Activated T-helper 1 cell treated with anti-CD3 and anti-CD28 coated beads, Interleukin-2, amount 50 U/mL, for 16 hours (primary cell): Measurements from ENCODE around the gene IMMP2L.

ENCODE experiments used
- DNase-seq, 2 donors: peaks; one replicate each; pipeline ENCODE4 v3.0.0-alpha.2; 2020; ENCODE audit warnings: low read depth in 1 of 2, low spot score in 1 of 2

The IMMP2L gene

DNA sequence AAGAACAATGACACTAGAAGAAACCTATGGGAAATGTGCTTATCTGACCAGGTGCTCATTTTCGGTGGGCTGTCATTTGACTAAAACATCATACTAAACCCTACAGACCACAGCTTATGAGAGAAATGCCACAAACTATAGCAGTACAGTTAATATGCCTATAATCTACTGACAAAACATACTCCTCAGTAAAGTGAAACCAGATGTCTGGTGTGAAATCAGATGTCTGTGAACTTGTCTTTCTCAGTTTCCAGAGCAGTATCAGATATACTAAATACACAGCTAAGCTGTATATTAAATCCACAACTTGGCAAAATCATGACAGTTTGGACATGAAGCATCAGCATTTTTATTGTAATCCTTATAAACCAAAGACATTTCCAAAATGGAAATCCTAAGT lies 3.3 kb downstream of the IMMP2L start:
- no peak for DNase-seq

DNA sequence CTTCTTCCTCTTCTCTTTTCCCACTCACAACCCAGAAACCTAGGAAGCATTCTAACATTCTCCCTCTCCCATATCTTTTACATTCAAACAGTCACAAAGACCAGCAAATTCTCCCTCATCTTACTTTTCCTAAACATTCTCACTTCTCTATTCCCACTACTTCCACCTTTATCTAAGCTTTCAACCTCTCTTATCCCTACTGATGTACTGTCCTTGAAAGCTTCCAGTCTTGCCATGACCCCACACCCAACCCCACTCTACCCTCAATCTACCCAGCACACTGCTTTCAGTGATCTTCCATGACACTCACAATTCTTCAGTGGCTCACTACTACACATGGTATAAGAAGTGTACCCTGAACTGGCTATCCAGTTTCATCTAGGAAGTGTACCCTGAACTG lies 5.3 kb downstream of the IMMP2L start:
- DNase-seq: no peak

DNA sequence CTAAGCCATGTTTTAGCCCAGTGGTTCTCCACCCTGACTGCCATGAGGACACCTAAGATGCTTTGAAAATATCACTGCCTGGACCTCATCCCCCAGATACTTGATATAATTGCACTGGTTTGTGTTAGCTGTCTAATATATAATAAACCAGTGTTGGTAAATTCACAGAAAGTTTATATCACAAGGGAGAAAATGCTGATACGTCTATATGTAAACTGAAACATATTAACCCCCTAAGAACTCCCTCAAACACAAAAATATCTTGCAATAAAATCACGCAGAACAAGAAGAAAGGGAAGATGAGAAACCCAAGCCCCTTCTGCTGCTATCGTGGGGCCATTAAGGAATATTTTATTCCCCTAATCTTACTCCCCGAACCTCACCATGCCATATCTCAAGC lies 8.2 kb downstream of the IMMP2L start:
- no peak for DNase-seq

DNA sequence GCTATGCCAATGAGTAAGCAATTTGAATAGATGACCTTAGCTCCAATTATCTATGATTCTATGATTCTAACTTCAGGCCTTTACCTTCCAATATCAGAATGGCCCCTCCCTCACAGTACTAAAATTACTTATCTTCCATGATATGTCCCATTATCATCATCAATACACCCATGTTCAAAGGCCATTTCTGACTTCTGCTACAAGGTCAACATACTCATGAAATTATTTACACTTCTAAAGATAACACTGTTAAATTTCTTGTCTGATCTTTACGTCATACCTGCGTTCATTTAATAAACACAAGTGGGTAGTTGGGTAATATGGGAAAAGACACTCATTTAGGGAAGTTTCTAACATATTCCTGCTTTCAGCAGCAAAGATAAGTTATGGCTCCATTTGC lies 21.2 kb downstream of the IMMP2L start:
- DNase-seq: no peak

DNA sequence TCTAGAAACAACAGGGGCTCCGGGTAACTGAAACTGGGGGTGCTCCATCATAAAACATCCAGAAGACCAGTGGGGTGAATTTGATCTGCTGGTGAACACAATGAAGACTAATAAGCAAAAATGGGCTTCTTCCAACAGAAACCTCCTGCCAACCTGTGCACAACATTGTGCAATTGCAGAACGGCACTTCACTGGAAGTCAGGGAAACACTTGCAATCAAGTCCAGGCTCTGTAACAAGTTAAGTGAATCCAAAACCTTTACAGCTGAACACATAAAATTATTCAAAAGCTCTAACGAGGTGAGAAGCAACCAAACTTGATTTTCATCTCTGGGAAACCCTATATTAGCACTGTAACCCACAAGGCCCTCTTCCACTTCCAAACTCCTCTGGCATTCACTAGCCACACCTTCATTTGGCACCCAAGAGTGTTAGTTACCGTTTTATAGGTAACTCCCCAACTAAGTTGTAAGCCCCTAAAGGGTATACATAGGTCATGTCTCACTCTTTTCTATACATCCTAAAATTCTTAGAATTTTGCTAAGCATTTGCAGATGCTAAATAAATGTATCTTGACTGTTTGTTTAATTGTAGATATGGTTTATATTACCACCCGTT lies 22.0 kb downstream of the IMMP2L start:
- DNase-seq: no peak

DNA sequence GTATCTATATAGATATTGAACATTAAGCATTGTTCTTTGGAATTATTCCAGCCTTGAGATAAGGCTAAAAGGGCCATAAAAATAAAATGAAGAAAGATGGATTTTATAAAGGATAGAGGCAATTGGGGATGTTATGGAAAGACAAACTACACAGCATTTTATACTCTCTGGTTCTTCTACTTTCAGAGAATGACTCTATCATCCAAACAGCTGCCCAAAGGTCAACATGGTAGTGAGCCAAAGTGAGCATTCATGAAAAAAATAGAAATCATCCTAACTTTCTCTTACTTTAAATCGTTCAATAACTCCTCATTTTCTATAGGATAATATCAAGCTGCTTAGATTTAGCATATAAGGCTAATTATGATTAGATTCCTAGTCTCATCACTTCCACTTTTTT lies 25.2 kb downstream of the IMMP2L start:
- no peak for DNase-seq

DNA sequence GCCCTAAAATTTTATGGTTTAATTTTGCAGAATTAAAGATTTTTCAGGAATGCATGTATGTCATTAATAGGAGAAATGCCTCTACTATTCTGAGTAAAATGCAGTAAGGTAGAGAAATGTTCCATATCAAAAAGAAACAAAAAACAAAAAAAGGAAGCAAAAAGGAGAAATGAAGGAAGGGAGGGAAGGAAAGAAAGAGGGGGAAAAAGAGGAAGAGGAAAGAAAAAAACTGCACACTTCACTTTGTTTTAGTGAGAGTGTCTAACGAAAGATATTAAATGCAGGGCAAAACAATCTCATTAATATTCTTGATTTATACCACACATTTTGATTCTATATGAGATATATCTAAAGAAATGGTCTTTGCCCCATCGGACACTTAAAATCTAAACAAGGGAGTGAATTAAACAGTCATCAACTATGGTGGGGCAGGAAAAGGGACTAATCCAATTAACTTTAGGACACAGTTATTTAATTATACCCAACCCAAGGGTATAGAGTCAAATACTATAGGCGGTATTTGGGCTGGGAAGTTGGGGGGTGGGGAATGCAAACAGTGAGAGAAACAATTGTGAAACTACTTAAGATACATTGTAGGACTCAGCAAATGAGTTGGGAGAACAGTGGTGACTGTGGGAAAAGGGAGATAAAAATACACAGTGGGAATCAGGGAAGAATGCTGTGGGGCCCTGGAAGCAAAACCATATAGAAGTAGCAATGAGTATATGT lies 27.0 kb downstream of the IMMP2L start:
- no peak for DNase-seq

DNA sequence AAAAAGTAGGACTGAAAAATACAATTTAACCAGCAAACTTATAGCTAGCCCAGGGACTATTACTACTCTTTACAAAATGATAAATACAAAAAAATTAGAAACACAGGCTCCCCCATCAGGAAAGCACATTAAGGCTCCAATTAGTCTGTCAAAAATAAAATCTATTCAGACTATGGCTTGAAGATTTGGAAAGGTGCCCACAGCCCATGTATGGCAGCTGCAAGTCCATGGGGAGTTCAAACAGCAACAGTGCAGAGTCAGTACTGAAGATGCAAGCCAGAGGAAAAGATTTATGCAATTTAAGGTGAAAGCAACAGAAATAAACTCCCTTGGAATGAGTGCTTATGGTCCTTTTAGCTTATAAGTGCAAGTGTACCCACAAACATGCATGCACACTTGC lies 29.7 kb downstream of the IMMP2L start:
- no peak for DNase-seq

DNA sequence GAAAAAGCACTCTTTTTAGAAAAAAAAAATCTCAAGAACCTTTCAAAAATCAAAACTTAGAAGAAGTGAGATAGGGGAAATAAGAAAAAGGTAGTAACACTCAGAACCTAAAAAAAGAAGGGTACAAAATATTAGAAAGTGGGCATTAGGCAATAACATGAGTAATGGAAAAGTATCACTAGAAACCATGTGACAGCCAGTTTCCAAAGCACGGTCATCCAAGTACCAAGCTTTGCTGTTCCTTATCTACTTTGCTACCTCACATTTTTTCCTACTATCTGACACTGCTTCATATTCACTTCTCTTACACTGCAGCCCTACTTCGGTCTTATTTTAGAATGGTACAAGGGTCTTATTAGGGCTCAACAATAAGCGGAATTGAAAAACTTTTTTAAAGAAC lies 30.3 kb downstream of the IMMP2L start:
- DNase-seq: no peak

DNA sequence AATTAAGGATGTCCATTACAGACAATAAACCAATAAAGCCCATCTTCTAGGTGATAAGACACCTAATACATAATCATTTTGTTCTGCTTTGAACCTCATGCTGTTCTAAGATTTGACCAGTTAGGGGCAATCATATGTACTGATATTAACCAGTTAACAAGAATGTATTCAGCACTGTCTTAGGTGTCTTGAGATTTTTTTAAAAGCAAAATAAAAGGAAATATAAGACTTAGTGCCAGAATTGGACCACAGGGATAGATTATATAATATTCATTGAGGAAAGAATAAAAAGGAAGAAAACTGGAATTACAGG lies 32.0 kb downstream of the IMMP2L start:
- no peak for DNase-seq

DNA sequence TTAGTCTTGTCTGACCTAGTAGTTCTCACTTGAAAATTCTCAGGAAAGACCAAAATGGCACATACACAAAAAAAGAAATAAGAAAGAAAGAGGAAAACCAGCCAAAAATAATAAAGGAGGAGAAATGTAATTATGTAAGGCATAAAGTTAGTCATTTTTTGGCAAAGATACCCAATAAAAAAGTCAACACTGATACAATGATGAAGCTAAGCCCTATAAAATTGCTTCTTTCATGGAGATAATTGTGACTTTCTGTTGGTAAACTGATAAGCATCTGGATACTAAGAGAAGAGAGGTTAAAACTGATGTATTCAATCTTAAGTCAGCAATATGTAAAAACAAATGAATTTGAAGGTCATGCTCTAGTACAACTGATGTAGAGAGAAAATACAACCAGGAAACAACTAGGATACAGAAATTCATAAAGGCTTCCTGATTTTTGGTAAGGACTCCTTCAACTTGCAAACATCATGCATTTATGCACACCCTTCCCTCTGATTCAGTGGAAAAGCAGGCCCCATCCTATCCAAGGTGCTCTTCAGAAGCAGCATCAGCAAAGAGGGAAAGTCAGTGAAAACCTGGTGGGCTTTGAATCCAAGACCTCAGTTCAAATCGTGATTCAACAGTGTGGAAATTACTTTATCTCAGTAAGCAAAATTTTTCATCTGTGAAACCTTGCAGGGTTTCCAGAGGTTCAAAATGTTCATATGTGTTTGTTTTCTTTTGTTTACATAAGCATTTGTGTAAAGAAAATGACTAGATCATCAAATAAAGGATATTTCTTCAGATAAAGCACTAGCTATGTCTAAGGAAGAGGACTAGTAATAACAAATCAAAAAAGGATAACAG lies 32.6 kb downstream of the IMMP2L start:
- no peak for DNase-seq

DNA sequence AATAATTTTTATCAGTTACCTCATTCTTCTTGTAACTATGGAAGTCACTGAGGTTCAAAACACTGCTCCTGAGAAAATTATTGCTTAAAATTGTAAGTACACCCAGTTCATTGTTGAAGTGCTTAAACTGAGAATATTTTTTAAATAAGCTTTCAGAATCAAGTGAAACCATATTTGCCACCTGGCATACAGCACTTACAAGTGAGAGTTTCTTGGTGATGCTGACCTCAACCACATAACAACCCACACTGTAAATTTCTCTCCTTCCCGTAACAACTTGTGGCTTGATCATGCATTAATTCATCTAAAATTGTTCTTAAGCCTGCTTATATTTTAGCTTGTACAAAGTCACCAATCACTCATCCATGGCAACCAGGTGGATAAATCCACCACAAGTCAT lies 34.0 kb downstream of the IMMP2L start:
- DNase-seq: no peak

DNA sequence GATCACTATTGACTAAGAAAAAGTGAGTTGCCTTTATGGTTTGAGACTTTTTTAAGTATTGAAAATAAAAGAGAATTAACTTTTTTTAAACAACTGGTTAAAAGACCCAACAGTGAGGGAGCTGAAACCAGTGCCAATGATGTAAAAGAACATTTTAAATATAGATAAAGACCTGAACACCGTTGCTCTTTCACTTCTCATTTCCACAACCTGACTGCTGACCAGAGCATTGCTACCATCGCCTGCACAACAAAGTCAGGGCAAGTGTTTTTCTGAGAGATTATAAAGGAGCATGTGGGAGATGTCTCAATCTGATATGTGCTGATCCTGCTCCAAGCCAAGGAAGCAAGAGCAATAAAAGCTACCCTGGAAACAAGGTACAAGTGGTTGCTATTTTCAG lies 34.7 kb downstream of the IMMP2L start:
- DNase-seq: no peak

DNA sequence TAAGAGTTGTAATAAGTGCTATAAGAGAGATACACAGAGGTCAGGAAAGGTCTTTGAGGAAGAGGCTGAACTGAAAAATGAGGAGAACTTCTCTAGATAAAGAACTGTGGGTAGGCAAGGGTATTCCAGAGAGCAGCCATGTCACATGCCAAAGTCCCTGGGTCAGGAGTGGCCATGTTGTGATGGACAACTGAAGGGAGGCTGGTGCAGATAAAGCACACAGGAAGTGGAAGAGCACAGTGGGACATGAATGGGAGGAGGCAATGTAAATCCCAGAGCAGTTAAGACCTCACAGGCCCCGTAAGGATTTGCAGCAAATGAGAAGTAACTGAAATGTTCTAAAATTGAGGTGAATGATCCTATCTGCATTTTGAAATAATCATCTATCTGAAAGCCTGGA lies 37.2 kb downstream of the IMMP2L start:
- no peak for DNase-seq

DNA sequence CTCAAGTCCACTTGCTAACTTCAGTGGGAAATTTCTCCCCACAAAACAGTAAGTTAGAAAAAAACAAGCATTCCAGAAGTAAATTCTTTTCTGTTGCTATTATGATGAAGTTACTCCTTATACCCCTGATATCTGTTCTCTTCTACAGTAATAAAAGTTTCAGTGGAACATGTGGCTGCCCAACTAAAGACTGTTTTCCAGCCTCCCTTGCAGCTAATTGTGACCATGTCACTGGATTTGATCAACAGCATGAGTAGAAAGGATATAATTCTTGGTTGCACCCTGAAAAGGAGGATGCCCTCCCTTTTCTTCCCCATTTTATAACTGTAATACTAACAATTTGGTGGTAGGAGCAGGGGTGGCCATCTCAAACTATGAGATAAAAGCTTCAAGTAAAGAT lies 40.6 kb downstream of the IMMP2L start:
- DNase-seq: no peak

DNA sequence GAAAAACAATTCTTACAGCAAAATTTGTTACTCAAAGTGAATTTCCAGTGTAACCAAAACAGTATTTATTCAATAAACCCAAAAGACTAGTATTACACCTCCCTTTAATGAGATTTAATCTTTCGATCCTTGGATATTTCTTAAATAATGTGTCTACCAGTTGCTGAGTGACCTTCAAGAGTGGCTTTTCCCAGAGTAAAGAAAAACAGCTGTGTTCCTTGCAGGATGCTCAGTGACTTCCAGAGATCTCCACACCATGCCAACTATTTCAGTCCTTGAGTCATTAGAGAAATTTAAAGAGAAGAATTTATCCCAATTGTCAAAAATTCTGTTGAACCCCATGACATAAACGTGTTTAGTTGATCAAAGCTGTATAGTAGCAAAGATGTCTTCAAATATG lies 44.0 kb downstream of the IMMP2L start:
- no peak for DNase-seq

DNA sequence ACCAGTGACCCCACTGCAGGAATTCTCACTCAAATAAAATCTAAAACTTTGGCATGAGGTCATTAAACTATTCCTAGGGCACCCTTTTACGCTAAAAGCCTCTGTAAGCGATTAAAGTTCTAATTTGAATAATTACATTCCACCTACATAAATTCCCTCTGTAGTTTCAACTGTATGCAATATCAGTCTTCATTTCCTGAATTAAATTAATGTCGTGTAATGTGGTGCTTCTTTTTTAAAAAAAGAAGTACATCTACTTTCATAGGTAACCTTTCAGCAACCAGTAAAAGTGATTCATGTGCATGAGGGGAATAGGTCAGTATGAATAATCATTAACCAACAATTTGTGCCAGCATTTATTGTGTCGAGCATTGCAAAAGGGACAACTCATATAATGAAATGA lies 44.7 kb downstream of the IMMP2L start:
- DNase-seq: no peak

DNA sequence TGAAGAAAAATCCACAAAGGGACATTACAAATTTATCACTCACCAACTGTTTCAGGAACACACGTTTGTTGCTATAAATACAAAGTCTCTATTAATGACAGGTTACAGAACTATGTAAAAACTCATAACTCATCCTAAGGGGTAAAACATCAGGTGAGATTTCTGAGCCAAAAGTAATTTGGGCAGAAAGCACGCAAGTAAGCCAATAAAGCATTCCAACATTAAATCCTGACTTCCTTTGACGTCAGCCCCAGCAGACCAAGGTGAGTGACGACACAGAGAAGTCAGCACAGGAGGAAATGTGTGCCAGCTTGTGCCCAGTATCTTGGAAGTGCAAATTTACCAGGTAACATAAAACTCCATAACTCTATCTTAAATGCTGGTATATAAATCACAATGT lies 45.7 kb downstream of the IMMP2L start:
- DNase-seq: no peak

DNA sequence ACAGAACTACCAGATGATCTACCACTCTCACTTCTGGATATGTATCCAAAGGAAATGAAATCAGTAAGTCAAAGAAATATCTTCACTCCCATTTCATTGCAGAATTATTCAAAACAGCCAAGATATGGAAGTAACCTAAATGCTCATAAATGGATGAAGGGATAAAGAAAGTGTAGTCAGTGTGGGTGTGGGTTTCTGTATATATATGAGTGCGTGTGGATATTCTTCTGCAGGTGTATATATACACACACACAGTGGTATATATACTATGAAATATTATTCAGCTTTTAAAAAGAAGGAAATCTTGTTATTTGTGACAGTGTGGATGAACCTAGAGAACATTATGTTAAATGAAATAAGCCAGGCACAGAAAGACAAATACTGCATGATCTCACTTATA lies 48.7 kb downstream of the IMMP2L start:
- no peak for DNase-seq

DNA sequence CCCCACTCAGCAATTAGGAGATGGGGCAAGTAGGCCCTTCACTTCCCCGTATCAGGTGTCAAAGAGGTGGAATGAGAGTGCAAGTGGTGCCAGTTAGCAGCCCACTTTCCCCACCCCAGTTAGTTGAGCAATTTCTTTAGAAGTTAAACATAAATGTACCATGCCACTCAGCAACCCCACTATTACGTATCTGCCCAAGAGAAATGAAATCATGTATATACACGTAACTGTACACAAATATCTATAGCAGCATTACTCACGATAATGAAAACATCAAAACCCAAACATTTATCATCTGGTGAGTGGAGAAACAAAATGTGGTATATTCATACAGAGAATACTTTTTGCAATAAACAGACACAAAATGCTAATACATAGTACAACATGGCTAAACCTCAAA lies 50.4 kb downstream of the IMMP2L start:
- DNase-seq: no peak

DNA sequence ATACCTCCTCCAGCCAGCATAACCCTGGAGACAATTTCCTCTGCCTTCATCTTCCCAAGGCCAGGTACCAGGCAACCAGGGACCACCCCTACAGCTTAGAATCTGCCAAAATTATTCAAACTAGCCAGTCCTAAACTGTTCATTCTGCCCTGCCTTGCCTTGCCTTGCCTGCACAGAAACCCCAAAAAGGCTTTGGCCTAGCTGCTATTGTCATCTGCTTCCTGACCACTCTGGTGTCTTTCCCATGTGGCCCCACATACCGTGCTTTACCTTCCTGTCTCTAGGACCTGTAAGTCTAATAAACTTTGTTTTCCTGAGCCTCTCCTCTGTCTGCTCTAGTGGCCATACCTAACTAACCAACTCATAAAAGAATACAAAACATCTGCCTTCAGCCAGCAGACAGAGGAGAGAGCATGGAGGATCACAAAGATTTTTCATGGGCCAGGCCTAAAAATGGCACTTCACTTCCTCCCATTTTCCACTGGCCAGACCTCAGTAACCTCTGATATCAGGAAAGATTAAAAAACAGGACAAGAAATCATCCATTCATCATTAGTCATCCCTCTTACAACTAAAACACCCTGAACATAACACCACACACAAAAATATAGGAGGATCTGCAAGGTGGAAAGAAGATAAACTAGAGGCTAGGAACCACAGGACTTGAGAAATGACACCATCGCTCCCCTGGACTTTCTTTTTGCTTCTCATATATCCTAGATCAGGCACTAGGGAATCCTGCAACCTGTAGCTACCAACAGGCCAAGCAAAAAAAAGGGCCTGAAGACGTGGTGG lies 51.5 kb downstream of the IMMP2L start:
- DNase-seq: no peak

DNA sequence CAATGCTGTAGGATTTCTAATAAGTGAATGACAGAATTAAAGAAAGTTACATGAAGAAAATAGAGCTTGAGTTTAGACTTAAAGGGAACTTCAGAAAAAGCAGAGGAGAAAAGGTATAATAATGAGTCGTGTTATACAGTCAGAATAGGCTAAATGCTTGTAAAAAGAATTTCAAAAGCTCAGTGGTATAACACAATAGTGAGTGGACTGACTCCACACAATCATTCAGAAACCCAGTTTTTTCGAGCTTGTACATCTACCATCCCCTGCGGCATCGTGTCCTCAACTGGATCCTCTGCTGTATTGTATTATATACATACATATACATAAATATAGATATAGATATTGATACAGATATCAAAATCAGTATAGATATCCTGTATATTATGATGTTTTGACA lies 52.2 kb downstream of the IMMP2L start:
- no peak for DNase-seq
